K562 (cell line): ENCODE data around the gene FAM98C. TPM values are rescaled to one million over a fixed set of nuclear protein-coding genes. Genes with fewer than 3 reads are reported as not detected.
A peak's percentile ranks its signal among the peaks of the same experiment; 100 is the strongest.

Experiments
- EGR1 ChIP-seq: fragments of 450-650 bp; conservative IDR thresholded peaks from 2 replicates; pipeline ENCODE4 v1.6.1; 2017; ENCODE audit warnings: mild to moderate bottlenecking
- FOXM1 ChIP-seq, 2 experiments: fragments of 450-650 bp in 1 of 2; sonication (generic) in 1 of 2; formaldehyde crosslinking in 1 of 2; IDR thresholded peaks; 2 replicates each; pipeline versions ENCODE4 v1.6.1 to v1.9.0; 2017 to 2022; ENCODE audit warnings: low read depth in 2 of 2, mild to moderate bottlenecking in 2 of 2, missing genetic modification reagents in 1 of 2, moderate library complexity in 1 of 2
- JUND ChIP-seq, 2 experiments: IDR thresholded peaks; 2 replicates in 1 of 2; 3 replicates in 1 of 2; pipeline ENCODE4 v1.6.1; 2011; ENCODE audit warnings: borderline replicate concordance in 2 of 2, low read depth in 2 of 2, low read length in 2 of 2, improper control_type of control experiment in 1 of 2, missing biosample characterization in 1 of 2, missing genetic modification characterization in 1 of 2, missing genetic modification reagents in 1 of 2
- KAT2B ChIP-seq: IDR thresholded peaks from one replicate; pipeline ENCODE4 v1.6.1; 2012; ENCODE audit warnings: low read depth, mild to moderate bottlenecking, control low read depth, inconsistent platforms, low read length, moderate library complexity
- LCOR ChIP-seq: sonication (generic); formaldehyde crosslinking; IDR thresholded peaks from 2 replicates; pipeline ENCODE4 v1.8.0; 2022; ENCODE audit warnings: mild to moderate bottlenecking, missing genetic modification reagents
- MNT ChIP-seq, 2 experiments: fragments of 450-650 bp; conservative IDR thresholded peaks; 2 replicates each; pipeline ENCODE4 v1.6.1; 2017; ENCODE audit warnings: mild to moderate bottlenecking in 2 of 2, moderate library complexity in 2 of 2
- NFE2L1 ChIP-seq: fragments of 450-650 bp; IDR thresholded peaks from 2 replicates; pipeline ENCODE4 v1.6.1; 2016; ENCODE audit warnings: missing genetic modification characterization, low read depth, mild to moderate bottlenecking, missing compliant biosample characterization, moderate library complexity, borderline replicate concordance
- POLR2G ChIP-seq: fragments of 200-400 bp; formaldehyde crosslinking; IDR thresholded peaks from 2 replicates; pipeline ENCODE4 v1.6.1; 2017; ENCODE audit warnings: low read depth, mild to moderate bottlenecking, antibody characterized with exemption, low read length, moderate library complexity
- PURB ChIP-seq: sonication (generic); formaldehyde crosslinking; IDR thresholded peaks from 2 replicates; pipeline ENCODE4 v1.9.0; 2021; ENCODE audit warnings: low read depth, mild to moderate bottlenecking, missing genetic modification reagents
- RBM34 ChIP-seq: fragments of 200-400 bp; formaldehyde crosslinking; IDR thresholded peaks from 2 replicates; pipeline ENCODE4 v1.6.1; 2018; ENCODE audit warnings: low read length, borderline replicate concordance; ENCODE audit not compliant: insufficient read depth
- STAT6 ChIP-seq: sonication (generic); formaldehyde crosslinking; IDR thresholded peaks from 2 replicates; pipeline ENCODE4 v1.8.1; 2023; ENCODE audit warnings: mild to moderate bottlenecking, missing genetic modification reagents
- TEAD2 ChIP-seq: fragments of 450-650 bp; IDR thresholded peaks from 2 replicates; pipeline ENCODE4 v1.6.1; 2016; ENCODE audit warnings: missing genetic modification characterization, control low read depth, missing compliant biosample characterization
- ZNF609 ChIP-seq: sonication (generic); formaldehyde crosslinking; IDR thresholded peaks from 2 replicates; pipeline ENCODE4 v1.8.1; 2023; ENCODE audit warnings: missing genetic modification reagents, mild to moderate bottlenecking, borderline replicate concordance
- polyA plus RNA-seq, 8 experiments: library from polyadenylated mRNA; depleted of rRNA in 4 of 8; stranded (reverse) in 5 of 8; unstranded in 3 of 8; fragments of >200 nt; fragmentation: Nextera tagmentation in 2 of 8; fragmentation: Illumina TruSeq in 1 of 8; extraction: Ambion mirVana in 2 of 8; extraction: Trizol in 1 of 8; gene quantifications; 2 replicates each; pipeline versions ENCODE4 v1.2.1 to v1.2.3, GENCODE V29; 2011 to 2014; ENCODE audit warnings: inconsistent platforms in 1 of 8, missing spikeins in 1 of 8
- total RNA-seq, 7 experiments: library from RNA; depleted of rRNA in 6 of 7; stranded (reverse); fragments of >200 nt in 6 of 7; fragmentation: Illumina TruSeq in 2 of 7; extraction: Trizol in 2 of 7; gene quantifications; 2 replicates each; pipeline versions ENCODE4 v1.2.1 to v1.2.3, GENCODE V29; 2011 to 2021; ENCODE audit warnings: low replicate concordance in 1 of 7
- TF ChIP-seq, protein P1 (sequence below): sonication (generic); formaldehyde crosslinking; IDR thresholded peaks from 2 replicates; pipeline ENCODE4 v1.8.0; 2022; ENCODE audit warnings: mild to moderate bottlenecking, low read depth, missing genetic modification reagents

FAM98C gene
- total and polyA plus RNA-seq, 9 of the 15 experiments (the other 6 are each of a cell fraction or from before 2014, with no cell fraction given), result 1.7 to 43.8 (median 13.7) TPM

DNA sequence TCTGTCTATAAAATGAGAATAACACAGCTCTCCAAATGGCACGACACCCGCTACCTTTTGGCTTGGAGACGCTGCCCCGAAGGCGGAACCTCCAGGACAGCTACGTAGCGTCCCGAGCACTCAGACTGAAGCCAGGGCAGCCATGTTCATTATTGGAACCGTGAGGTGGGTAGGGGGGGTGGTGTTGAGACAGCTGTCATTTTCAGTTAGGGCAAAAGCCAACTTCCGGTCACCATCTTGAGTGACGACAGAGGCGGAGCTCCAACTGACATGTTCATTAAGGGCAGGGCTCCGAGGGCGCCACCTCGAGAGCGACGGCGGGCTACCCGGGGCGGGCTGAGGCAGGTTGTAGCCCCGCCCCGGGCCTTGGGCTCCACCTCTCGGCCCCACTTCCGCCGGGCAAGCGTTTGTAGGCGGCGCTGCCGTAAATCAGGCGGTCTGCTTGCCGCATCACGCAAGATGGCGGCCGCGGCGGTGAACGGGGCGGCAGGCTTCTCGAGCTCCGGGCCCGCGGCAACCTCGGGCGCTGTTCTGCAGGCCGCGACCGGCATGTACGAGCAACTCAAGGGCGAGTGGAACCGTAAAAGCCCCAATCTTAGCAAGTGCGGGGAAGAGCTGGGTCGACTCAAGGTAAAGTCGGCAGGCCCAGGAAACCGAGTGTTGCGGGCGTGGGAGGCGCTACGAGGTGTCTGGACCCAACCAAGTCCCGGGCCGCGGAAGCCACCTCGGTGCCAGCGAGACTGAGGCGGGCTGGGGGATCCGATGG is 28.4 kb upstream of the FAM98C start, which contains the start of gene PSMD8 (continued):
- TF ChIP-seq MNT (conservative IDR thresholded peaks at IDR 0.05) (peak; percentile 62 to 84), RBM34 (no peak), LCOR (CRISPR knock-in tag) (peak; percentile 84; the same call in 1 of the 2 replicates), ZNF609 (no peak), JUND (IDR thresholded peaks at IDR 0.05; ENCODE audit: borderline replicate concordance, low read depth, low read length) (peak; percentile 83; the same call in 1 of the 2 replicates), JUND (tag; IDR thresholded peaks at IDR 0.05; ENCODE audit: borderline replicate concordance, low read depth, low read length) (peak; percentile 63; the same call in 1 of the 3 replicates), FOXM1 (IDR thresholded peaks at IDR 0.05; ENCODE audit: low read depth) (no peak), FOXM1 (CRISPR knock-in tag; IDR thresholded peaks at IDR 0.05; ENCODE audit: low read depth) (no peak; the same call in 1 of the 2 replicates), STAT6 (0 out of 2 replicates have a peak, but pooled peaks have one; percentile 90), EGR1 (peak; percentile 76), POLR2G (peak; percentile 100), TEAD2 (no peak), KAT2B (no peak), NFE2L1 (tag) (no peak), PURB (CRISPR knock-in tag) (no peak)
- TF ChIP-seq, protein P1, sequence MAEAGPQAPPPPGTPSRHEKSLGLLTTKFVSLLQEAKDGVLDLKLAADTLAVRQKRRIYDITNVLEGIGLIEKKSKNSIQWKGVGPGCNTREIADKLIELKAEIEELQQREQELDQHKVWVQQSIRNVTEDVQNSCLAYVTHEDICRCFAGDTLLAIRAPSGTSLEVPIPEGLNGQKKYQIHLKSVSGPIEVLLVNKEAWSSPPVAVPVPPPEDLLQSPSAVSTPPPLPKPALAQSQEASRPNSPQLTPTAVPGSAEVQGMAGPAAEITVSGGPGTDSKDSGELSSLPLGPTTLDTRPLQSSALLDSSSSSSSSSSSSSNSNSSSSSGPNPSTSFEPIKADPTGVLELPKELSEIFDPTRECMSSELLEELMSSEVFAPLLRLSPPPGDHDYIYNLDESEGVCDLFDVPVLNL (CRISPR knock-in tag), result no peak
